Measurements from ENCODE around the gene GRIN1. TPM values are rescaled to one million over a fixed set of nuclear protein-coding genes. Genes with fewer than 3 reads are reported as not detected.

GRIN1 gene
- total RNA-seq, 1 donor from 2014 or later = 0.77 TPM

- Mint-ChIP-seq H3K4me3 (ENCODE audit: low read depth) (no peak overlapping the region), H3K36me3 (ENCODE audit: insufficient read depth) (peaks cover 5% of the 10 kb centered on the region), H3K9me3 (ENCODE audit: low read depth) (no peaks in the 10 kb centered on the region), H3K4me1 (ENCODE audit: low read depth) (no peaks in the 10 kb centered on the region), H3K27me3 (peaks cover 11% of the 10 kb centered on the region), H3K27ac (no peak overlapping the region)
- no peak for TF ChIP-seq CTCF (IDR thresholded peaks at IDR 0.05; ENCODE audit: unreplicated experiment)
- DNase-seq (ENCODE audit: low spot score, unreplicated experiment) = no peak
Measured at GRCh38 chr9:137110911-137111787, 27.8 kb upstream of the GRIN1 start.

GRCh38 chr9:137111788-137112563, 27.0 kb upstream of the GRIN1 start:
- Mint-ChIP-seq H3K4me3 (ENCODE audit: low read depth) (no peak overlapping the region), H3K36me3 (ENCODE audit: insufficient read depth) (peaks cover 5% of the 10 kb centered on the region), H3K27ac (no peak overlapping the region), H3K4me1 (ENCODE audit: low read depth) (peaks cover 8% of the 10 kb centered on the region), H3K27me3 (peaks cover 20% of the 10 kb centered on the region), H3K9me3 (ENCODE audit: low read depth) (no peaks in the 10 kb centered on the region)
- no peak for TF ChIP-seq CTCF (IDR thresholded peaks at IDR 0.05; ENCODE audit: unreplicated experiment)
- DNase-seq (ENCODE audit: low spot score, unreplicated experiment) = no peak

GRCh38 chr9:137112564-137113384, 26.2 kb upstream of the GRIN1 start:
- H3K4me3 Mint-ChIP-seq (ENCODE audit: low read depth) = peak overlapping the region; percentile 47
- DNase-seq (ENCODE audit: low spot score, unreplicated experiment) = no peak

GRCh38 chr9:137113385-137114159, 25.4 kb upstream of the GRIN1 start:
- H3K36me3 Mint-ChIP-seq (ENCODE audit: insufficient read depth) = peaks cover 5% of the 10 kb centered on the region
- DNase-seq (ENCODE audit: low spot score, unreplicated experiment) = no peak
- H3K27ac Mint-ChIP-seq = no peak overlapping the region
- peaks cover 9% of the 10 kb centered on the region for H3K4me1 Mint-ChIP-seq (ENCODE audit: low read depth)
- no peak for TF ChIP-seq CTCF (IDR thresholded peaks at IDR 0.05; ENCODE audit: unreplicated experiment)
- H3K27me3 Mint-ChIP-seq = peaks cover 29% of the 10 kb centered on the region
- no peak overlapping the region for H3K4me3 Mint-ChIP-seq (ENCODE audit: low read depth)
- H3K9me3 Mint-ChIP-seq (ENCODE audit: low read depth) = no peaks in the 10 kb centered on the region

More at GRCh38 chr9:137112564-137113384, 26.2 kb upstream of the GRIN1 start:
- no peak overlapping the region for H3K27ac Mint-ChIP-seq
- no peaks in the 10 kb centered on the region for H3K9me3 Mint-ChIP-seq (ENCODE audit: low read depth)
- no peak for TF ChIP-seq CTCF (IDR thresholded peaks at IDR 0.05; ENCODE audit: unreplicated experiment)
- H3K36me3 Mint-ChIP-seq (ENCODE audit: insufficient read depth) = peaks cover 5% of the 10 kb centered on the region
- H3K27me3 Mint-ChIP-seq = peaks cover 28% of the 10 kb centered on the region
- H3K4me1 Mint-ChIP-seq (ENCODE audit: low read depth) = peaks cover 9% of the 10 kb centered on the region

Data from progenitor cell of endocrine pancreas (in vitro differentiated cells).